IMR-90 (cell line): ENCODE results near the gene C15orf61. TPM values are rescaled to one million over a fixed set of nuclear protein-coding genes. Genes with fewer than 3 reads are reported as not detected.
A peak's percentile ranks its signal among the peaks of the same experiment; 100 is the strongest.

ENCODE experiments used
- ATAC-seq: fragments of 200-7000 bp; cut with Tn5 transposase; 2 replicates; pipeline ENCODE4 v1.9.1; 2020; ENCODE audit warnings: low read depth, mild to moderate bottlenecking, moderate library complexity
- BruUV-seq: library from RNA; stranded (reverse); fragments of 400-500 nt; replicated peaks from 2 replicates; lab custom pipeline; 2021; lab: Mats Ljungman, UMichigan
- CTCF ChIA-PET: fragments of 300-600 bp; formaldehyde crosslinking; extraction: SDS; loops from one replicate; lab custom pipeline; 2021; ENCODE audit warnings: antibody characterized with exemption; lab: Yijun Ruan, JAX
- POLR2A ChIA-PET: fragments of 300-600 bp; sonication (Branson Sonifier 250); formaldehyde crosslinking; loops from one replicate; lab custom pipeline; 2022; ENCODE audit warnings: antibody characterized with exemption; ENCODE audit not compliant: unreplicated experiment; lab: Charles Lee
- DNase-seq: peaks from one replicate; pipeline ENCODE4 v3.0.0; 2013
- H2AFZ ChIP-seq: replicated peaks from 2 replicates; pipeline ENCODE3; 2013; ENCODE audit warnings: low read length, mild to moderate bottlenecking; ENCODE audit not compliant: poor library complexity
- H2AK5ac ChIP-seq: 2 replicates; pipeline ENCODE4 v1.6.1; 2013; ENCODE audit warnings: low read depth, low read length, inconsistent platforms
- H2AK9ac ChIP-seq: replicated peaks from 2 replicates; pipeline ENCODE3; 2013; ENCODE audit warnings: mild to moderate bottlenecking, low read depth, low read length, moderate library complexity; ENCODE audit not compliant: poor library complexity
- H2BK120ac ChIP-seq: 2 replicates; pipeline ENCODE4 v1.6.1; 2013; ENCODE audit warnings: low read depth, low read length, inconsistent platforms
- H2BK15ac ChIP-seq: 3 replicates; pipeline ENCODE4 v1.6.1; 2013; ENCODE audit warnings: low read depth, low read length, inconsistent platforms
- H2BK20ac ChIP-seq: 2 replicates; pipeline ENCODE4 v1.6.1; 2013; ENCODE audit warnings: low read depth, mild to moderate bottlenecking, inconsistent platforms, low read length, moderate library complexity
- H2BK5ac ChIP-seq: 2 replicates; pipeline ENCODE4 v1.6.1; 2013; ENCODE audit warnings: mild to moderate bottlenecking, low read depth, low read length, inconsistent platforms; ENCODE audit not compliant: poor library complexity, severe bottlenecking
- H3K14ac ChIP-seq: replicated peaks from 2 replicates; pipeline ENCODE4 v1.6.1; 2013; ENCODE audit warnings: low read depth, low read length, inconsistent platforms
- H3K18ac ChIP-seq: 2 replicates; pipeline ENCODE4 v1.6.1; 2013; ENCODE audit warnings: low read depth, low read length, control low read depth
- H3K23ac ChIP-seq: 2 replicates; pipeline ENCODE4 v1.6.1; 2013; ENCODE audit warnings: low read depth, low read length, inconsistent platforms
- H3K27ac ChIP-seq: 2 replicates; pipeline ENCODE4 v1.5.1; 2013; ENCODE audit warnings: mild to moderate bottlenecking, control low read depth, low read length; ENCODE audit not compliant: insufficient read depth
- H3K27me3 ChIP-seq: 2 replicates; pipeline ENCODE4 v1.6.1; 2013; ENCODE audit warnings: low read length; ENCODE audit not compliant: control insufficient read depth, insufficient read depth
- H3K36me3 ChIP-seq: 2 replicates; pipeline ENCODE4 v1.6.1; 2013; ENCODE audit warnings: low read length, mixed read lengths; ENCODE audit not compliant: control insufficient read depth, insufficient read depth
- H3K4ac ChIP-seq: 2 replicates; pipeline ENCODE4 v1.6.1; 2013; ENCODE audit warnings: low read depth, low read length, inconsistent platforms
- H3K4me1 ChIP-seq: 2 replicates; pipeline ENCODE4 v1.6.1; 2013; ENCODE audit warnings: low read length, mixed read lengths; ENCODE audit not compliant: control insufficient read depth, insufficient read depth
- H3K4me2 ChIP-seq: 2 replicates; pipeline ENCODE4 v1.6.1; 2013; ENCODE audit warnings: low read depth, mild to moderate bottlenecking, control low read depth, low read length, moderate library complexity
- H3K4me3 ChIP-seq: 2 replicates; pipeline ENCODE4 v1.5.1; 2013; ENCODE audit warnings: low read depth, mild to moderate bottlenecking, control low read depth, low read length, moderate library complexity; ENCODE audit not compliant: insufficient read depth
- H3K56ac ChIP-seq: 2 replicates; pipeline ENCODE4 v1.6.1; 2013; ENCODE audit warnings: low read length, inconsistent platforms; ENCODE audit not compliant: insufficient read depth; ENCODE audit errors: extremely low read depth
- H3K79me1 ChIP-seq, 2 experiments: 2 replicates each; pipeline ENCODE4 v1.6.1; 2013; ENCODE audit warnings: low read length in 2 of 2, inconsistent platforms in 1 of 2, low read depth in 1 of 2
- H3K9ac ChIP-seq: 2 replicates; pipeline ENCODE4 v1.6.1; 2013; ENCODE audit warnings: low read depth, low read length, control low read depth
- H3K9me1 ChIP-seq: 2 replicates; pipeline ENCODE4 v1.6.1; 2013; ENCODE audit warnings: low read length, inconsistent platforms; ENCODE audit not compliant: insufficient read depth
- H3K9me3 ChIP-seq: 2 replicates; pipeline ENCODE4 v1.6.1; 2013; ENCODE audit warnings: low read length; ENCODE audit not compliant: control insufficient read depth, insufficient read depth
- H4K20me1 ChIP-seq: 2 replicates; pipeline ENCODE4 v1.6.1; 2013; ENCODE audit warnings: low read length, inconsistent platforms; ENCODE audit not compliant: insufficient read depth
- H4K5ac ChIP-seq: 2 replicates; pipeline ENCODE4 v1.6.1; 2013; ENCODE audit warnings: mild to moderate bottlenecking, low read depth, low read length, control low read depth
- H4K8ac ChIP-seq, 2 experiments: 2 replicates each; pipeline ENCODE4 v1.6.1; 2013; ENCODE audit warnings: low read depth in 2 of 2, low read length in 2 of 2, control low read depth in 1 of 2, inconsistent platforms in 1 of 2
- H4K91ac ChIP-seq: 2 replicates; pipeline ENCODE4 v1.6.1; 2013; ENCODE audit warnings: low read depth, low read length, inconsistent platforms; ENCODE audit not compliant: insufficient read depth
- BHLHE40 ChIP-seq: fragments of 150-350 bp; IDR thresholded peaks from 2 replicates; pipeline ENCODE4 v1.6.1; 2016; ENCODE audit warnings: mild to moderate bottlenecking, low read depth, low read length
- CEBPB ChIP-seq: IDR thresholded peaks from 2 replicates; pipeline ENCODE4 v1.6.1; 2012; ENCODE audit warnings: low read depth, low read length, improper control_type of control experiment
- CHD1 ChIP-seq: IDR thresholded peaks from 2 replicates; pipeline ENCODE4 v1.6.1; 2012; ENCODE audit warnings: low read depth, low read length, improper control_type of control experiment
- FOS ChIP-seq: fragments of 150-350 bp; IDR thresholded peaks from 2 replicates; pipeline ENCODE4 v1.6.1; 2016; ENCODE audit warnings: low read depth, low read length
- MAFK ChIP-seq: IDR thresholded peaks from 2 replicates; pipeline ENCODE4 v1.6.1; 2012; ENCODE audit warnings: low read depth, low read length, improper control_type of control experiment
- MXI1 ChIP-seq: IDR thresholded peaks from 2 replicates; pipeline ENCODE4 v1.6.1; 2012; ENCODE audit warnings: low read depth, mild to moderate bottlenecking, low read length, moderate library complexity, borderline replicate concordance
- NFE2L2 ChIP-seq: fragments of 150-350 bp; IDR thresholded peaks from 2 replicates; pipeline ENCODE4 v1.6.1; 2016; ENCODE audit warnings: low read depth, mild to moderate bottlenecking, low read length
- POLR2A ChIP-seq: IDR thresholded peaks from 2 replicates; pipeline ENCODE4 v1.6.1; 2012; ENCODE audit warnings: mild to moderate bottlenecking, low read depth, low read length
- RAD21 ChIP-seq: IDR thresholded peaks from 2 replicates; pipeline ENCODE4 v1.6.1; 2012; ENCODE audit warnings: low read length, improper control_type of control experiment
- RCOR1 ChIP-seq: IDR thresholded peaks from 2 replicates; pipeline ENCODE4 v1.6.1; 2012; ENCODE audit warnings: mild to moderate bottlenecking, low read length, improper control_type of control experiment; ENCODE audit not compliant: insufficient replicate concordance
- RFX5 ChIP-seq: IDR thresholded peaks from 2 replicates; pipeline ENCODE4 v1.8.0; 2012; ENCODE audit warnings: low read depth, mild to moderate bottlenecking, low read length, moderate library complexity
- SMC3 ChIP-seq: fragments of 150-350 bp; IDR thresholded peaks from 2 replicates; pipeline ENCODE4 v1.6.1; 2016; ENCODE audit warnings: low read depth, mild to moderate bottlenecking, antibody characterized with exemption, low read length, moderate library complexity
- USF2 ChIP-seq: fragments of 150-350 bp; IDR thresholded peaks from 2 replicates; pipeline ENCODE4 v1.6.1; 2017; ENCODE audit warnings: mild to moderate bottlenecking, antibody characterized with exemption, low read length, low read depth
- WGBS, 2 experiments: methylation state at CpG; one replicate each; pipeline versions ENCODE4 v1.1.5 to v1.1.7; 2013; ENCODE audit warnings: missing lambda C conversion rate in 2 of 2; ENCODE audit not compliant: insufficient read length in 1 of 2; ENCODE audit errors: extremely low coverage in 2 of 2; 5-methylcytosine and 5-hydroxymethylcytosine counted together
- dilution Hi-C: fragments of 300-500 bp; cut with HindIII; formaldehyde crosslinking; loops from one replicate; pipeline ENCODE4 v1.14.3; 2018; ENCODE audit warnings: low sequenced_read_pairs; ENCODE audit not compliant: unreplicated experiment
- in situ Hi-C: fragments of 300-500 bp; cut with MboI; formaldehyde crosslinking; loops from 3 replicates; pipeline ENCODE4 v1.14.3; 2019; ENCODE audit warnings: low sequenced_read_pairs, inconsistent platforms, mixed read lengths
- intact Hi-C: fragments of 100-400 bp; cut with micrococcal nuclease; formaldehyde crosslinking; loops from 2 replicates; pipeline ENCODE4 v1.10.0; 2022
- polyA plus RNA-seq, 3 experiments: library from polyadenylated mRNA; depleted of rRNA; stranded (reverse); fragments of >200 nt; gene quantifications; 2 replicates each; pipeline ENCODE4 v1.2.3, GENCODE V29; 2012; ENCODE audit warnings: low replicate concordance in 1 of 3
- total RNA-seq: library from RNA; depleted of rRNA; stranded (reverse); fragments of >200 nt; gene quantifications from 2 replicates; pipeline ENCODE4 v1.2.3, GENCODE V29; 2012
- TF ChIP-seq, protein P1 (sequence below): conservative IDR thresholded peaks from 2 replicates; pipeline ENCODE4 v1.5.1; 2012; ENCODE audit warnings: mild to moderate bottlenecking, low read depth, low read length, improper control_type of control experiment
- TF ChIP-seq, protein P2 (sequence below): fragments of 150-350 bp; IDR thresholded peaks from 2 replicates; pipeline ENCODE4 v1.6.1; 2016; ENCODE audit warnings: low read depth, mild to moderate bottlenecking, low read length, moderate library complexity, borderline replicate concordance

C15orf61 gene
- total and polyA plus RNA-seq, 2 of the 4 experiments (the other 2 are of a cell fraction), result 1.4 to 2.5 TPM

DNA sequence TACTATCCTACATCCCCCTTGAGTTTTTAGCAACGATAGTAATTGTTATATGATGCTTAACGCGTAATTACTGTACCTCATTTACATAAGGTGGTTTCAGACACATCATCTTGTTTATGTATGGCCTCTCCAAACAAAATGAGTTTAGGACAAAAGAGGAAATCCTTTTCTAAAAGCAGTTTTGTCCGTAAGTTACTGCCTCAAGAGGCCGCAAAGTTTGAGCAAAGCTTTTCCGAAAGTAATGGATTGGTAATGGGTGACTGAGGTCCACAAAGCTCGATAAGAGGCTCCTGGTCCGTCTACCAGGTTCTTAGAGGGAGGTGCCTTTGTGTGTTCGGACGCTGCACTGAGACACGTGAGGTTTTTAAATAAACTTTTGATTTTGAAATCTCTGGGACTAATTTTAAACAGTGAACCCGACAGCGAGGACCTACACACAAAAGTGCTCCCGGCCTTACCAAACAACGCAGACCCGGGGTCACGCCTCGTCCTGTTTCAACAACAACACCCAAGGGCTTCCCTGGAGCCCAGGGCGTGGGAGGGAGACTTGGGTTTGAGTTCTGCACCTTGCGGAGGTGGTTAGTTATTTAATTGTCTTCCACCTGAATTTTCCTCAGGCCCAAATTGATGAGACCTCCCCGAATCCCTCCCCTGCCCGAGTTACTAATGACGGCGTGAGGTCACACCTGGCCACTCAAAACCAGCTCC, 456 bp upstream of the C15orf61 start:
- peak overlapping the region; percentile 81 for H4K5ac ChIP-seq
- dilution Hi-C loops (no loop called here), intact Hi-C loops (no loop called here), in situ Hi-C loops (no loop called here)
- H2AFZ ChIP-seq, result peak overlapping the region; percentile 99
- DNase-seq, result peak; percentile 7
- H3K9me1 ChIP-seq, result no peaks in the 10 kb centered on the region
- peak overlapping the region; percentile 55; the same call in 1 of the 2 replicates for H3K14ac ChIP-seq
- peak overlapping the region; percentile 12; the same call in 1 of the 2 replicates for H2AK5ac ChIP-seq
- peak overlapping the region; percentile 59 for H3K4ac ChIP-seq
- H3K56ac ChIP-seq, result no peak overlapping the region
- no peaks in the 10 kb centered on the region for H3K9me3 ChIP-seq
- peak overlapping the region; percentile 52 for H3K27ac ChIP-seq
- peak overlapping the region; percentile 35; the same call in 1 of the 2 replicates for H3K23ac ChIP-seq
- CTCF ChIA-PET, result no interaction called here
- H4K20me1 ChIP-seq, result peaks cover 3% of the 10 kb centered on the region; the same call in 1 of the 2 replicates
- H3K27me3 ChIP-seq, result no peaks in the 10 kb centered on the region
- BruUV-seq, result no TSS peak
- no peak overlapping the region for H3K18ac ChIP-seq
- H2AK9ac ChIP-seq, result peak overlapping the region; percentile 68
- H3K36me3 ChIP-seq, result no peaks in the 10 kb centered on the region
- no peaks in the 10 kb centered on the region for H3K4me1 ChIP-seq
- H2BK20ac ChIP-seq, result no peak overlapping the region
- peak overlapping the region; percentile 79 for H3K4me3 ChIP-seq
- 47% methylated on average over 6 of the region's 24 CpGs; no CpG with 5 or more reads in 1 of the 2 experiments for WGBS, 2 experiments
- H3K9ac ChIP-seq, result peak overlapping the region; percentile 10; the same call in 1 of the 2 replicates
- POLR2A ChIA-PET, result no interaction called here
- H3K79me1 ChIP-seq, result peaks cover 7 to 26% of the 10 kb centered on the region in 2 experiments; a peak in 3 of 4 replicates
- no peak overlapping the region for H2BK5ac ChIP-seq
- peak overlapping the region; percentile 90 for H3K4me2 ChIP-seq
- 0 out of 2 replicates have a peak overlapping the region, but pooled peaks have one; percentile 4 for H4K91ac ChIP-seq
- peak overlapping the region; percentile 33; the same call in 1 of the 2 replicates for H2BK120ac ChIP-seq
- ATAC-seq, result no peak
- H2BK15ac ChIP-seq, result no peak overlapping the region
- H4K8ac ChIP-seq, result peak overlapping the region; percentile 92 to 98
- TF ChIP-seq, protein P1, sequence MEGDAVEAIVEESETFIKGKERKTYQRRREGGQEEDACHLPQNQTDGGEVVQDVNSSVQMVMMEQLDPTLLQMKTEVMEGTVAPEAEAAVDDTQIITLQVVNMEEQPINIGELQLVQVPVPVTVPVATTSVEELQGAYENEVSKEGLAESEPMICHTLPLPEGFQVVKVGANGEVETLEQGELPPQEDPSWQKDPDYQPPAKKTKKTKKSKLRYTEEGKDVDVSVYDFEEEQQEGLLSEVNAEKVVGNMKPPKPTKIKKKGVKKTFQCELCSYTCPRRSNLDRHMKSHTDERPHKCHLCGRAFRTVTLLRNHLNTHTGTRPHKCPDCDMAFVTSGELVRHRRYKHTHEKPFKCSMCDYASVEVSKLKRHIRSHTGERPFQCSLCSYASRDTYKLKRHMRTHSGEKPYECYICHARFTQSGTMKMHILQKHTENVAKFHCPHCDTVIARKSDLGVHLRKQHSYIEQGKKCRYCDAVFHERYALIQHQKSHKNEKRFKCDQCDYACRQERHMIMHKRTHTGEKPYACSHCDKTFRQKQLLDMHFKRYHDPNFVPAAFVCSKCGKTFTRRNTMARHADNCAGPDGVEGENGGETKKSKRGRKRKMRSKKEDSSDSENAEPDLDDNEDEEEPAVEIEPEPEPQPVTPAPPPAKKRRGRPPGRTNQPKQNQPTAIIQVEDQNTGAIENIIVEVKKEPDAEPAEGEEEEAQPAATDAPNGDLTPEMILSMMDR, result no peak
- TF ChIP-seq POLR2A (no peak), RCOR1 (no peak), CEBPB (no peak), CHD1 (no peak), USF2 (no peak), SMC3 (no peak), MAFK (no peak), RFX5 (no peak), NFE2L2 (no peak), FOS (no peak), MXI1 (no peak), RAD21 (no peak), BHLHE40 (no peak)
- TF ChIP-seq, protein P2, sequence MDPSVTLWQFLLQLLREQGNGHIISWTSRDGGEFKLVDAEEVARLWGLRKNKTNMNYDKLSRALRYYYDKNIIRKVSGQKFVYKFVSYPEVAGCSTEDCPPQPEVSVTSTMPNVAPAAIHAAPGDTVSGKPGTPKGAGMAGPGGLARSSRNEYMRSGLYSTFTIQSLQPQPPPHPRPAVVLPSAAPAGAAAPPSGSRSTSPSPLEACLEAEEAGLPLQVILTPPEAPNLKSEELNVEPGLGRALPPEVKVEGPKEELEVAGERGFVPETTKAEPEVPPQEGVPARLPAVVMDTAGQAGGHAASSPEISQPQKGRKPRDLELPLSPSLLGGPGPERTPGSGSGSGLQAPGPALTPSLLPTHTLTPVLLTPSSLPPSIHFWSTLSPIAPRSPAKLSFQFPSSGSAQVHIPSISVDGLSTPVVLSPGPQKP, result no peak
